Measurements from ENCODE around the gene ZNRD2. TPM values are rescaled to one million over a fixed set of nuclear protein-coding genes. Genes with fewer than 3 reads are reported as not detected.

Gene ZNRD2
- total and polyA plus RNA-seq, 2 of the 8 experiments (the other 6 are each of a cell fraction or from before 2014, with no cell fraction given) = 53.4 to 125 TPM

DNA sequence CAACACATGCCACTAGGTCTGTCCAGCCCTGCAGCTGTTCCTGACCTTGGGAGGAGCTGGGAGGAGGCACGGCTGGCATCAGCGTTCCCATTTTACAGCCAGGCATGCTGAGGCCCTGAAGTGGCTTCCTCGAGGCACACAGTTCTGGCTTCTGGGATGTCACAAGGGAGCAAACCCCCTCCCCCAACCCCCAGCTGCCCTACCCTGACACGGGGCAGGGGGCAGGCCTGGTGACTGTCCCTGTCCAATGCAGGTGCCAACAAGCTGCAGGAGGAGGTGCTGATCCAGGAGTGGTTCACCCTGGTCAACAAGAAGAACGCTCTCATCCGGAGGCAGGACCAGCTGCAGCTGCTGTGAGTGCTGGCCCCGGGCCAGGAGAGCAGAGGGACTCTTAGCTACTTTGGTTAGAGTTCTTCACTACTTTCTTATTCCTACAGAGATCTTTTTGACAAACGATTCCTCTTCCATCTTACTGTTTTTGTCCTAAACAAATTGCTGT is 20.0 kb downstream of the ZNRD2 start (continued):
- TF ChIP-seq, protein P1, sequence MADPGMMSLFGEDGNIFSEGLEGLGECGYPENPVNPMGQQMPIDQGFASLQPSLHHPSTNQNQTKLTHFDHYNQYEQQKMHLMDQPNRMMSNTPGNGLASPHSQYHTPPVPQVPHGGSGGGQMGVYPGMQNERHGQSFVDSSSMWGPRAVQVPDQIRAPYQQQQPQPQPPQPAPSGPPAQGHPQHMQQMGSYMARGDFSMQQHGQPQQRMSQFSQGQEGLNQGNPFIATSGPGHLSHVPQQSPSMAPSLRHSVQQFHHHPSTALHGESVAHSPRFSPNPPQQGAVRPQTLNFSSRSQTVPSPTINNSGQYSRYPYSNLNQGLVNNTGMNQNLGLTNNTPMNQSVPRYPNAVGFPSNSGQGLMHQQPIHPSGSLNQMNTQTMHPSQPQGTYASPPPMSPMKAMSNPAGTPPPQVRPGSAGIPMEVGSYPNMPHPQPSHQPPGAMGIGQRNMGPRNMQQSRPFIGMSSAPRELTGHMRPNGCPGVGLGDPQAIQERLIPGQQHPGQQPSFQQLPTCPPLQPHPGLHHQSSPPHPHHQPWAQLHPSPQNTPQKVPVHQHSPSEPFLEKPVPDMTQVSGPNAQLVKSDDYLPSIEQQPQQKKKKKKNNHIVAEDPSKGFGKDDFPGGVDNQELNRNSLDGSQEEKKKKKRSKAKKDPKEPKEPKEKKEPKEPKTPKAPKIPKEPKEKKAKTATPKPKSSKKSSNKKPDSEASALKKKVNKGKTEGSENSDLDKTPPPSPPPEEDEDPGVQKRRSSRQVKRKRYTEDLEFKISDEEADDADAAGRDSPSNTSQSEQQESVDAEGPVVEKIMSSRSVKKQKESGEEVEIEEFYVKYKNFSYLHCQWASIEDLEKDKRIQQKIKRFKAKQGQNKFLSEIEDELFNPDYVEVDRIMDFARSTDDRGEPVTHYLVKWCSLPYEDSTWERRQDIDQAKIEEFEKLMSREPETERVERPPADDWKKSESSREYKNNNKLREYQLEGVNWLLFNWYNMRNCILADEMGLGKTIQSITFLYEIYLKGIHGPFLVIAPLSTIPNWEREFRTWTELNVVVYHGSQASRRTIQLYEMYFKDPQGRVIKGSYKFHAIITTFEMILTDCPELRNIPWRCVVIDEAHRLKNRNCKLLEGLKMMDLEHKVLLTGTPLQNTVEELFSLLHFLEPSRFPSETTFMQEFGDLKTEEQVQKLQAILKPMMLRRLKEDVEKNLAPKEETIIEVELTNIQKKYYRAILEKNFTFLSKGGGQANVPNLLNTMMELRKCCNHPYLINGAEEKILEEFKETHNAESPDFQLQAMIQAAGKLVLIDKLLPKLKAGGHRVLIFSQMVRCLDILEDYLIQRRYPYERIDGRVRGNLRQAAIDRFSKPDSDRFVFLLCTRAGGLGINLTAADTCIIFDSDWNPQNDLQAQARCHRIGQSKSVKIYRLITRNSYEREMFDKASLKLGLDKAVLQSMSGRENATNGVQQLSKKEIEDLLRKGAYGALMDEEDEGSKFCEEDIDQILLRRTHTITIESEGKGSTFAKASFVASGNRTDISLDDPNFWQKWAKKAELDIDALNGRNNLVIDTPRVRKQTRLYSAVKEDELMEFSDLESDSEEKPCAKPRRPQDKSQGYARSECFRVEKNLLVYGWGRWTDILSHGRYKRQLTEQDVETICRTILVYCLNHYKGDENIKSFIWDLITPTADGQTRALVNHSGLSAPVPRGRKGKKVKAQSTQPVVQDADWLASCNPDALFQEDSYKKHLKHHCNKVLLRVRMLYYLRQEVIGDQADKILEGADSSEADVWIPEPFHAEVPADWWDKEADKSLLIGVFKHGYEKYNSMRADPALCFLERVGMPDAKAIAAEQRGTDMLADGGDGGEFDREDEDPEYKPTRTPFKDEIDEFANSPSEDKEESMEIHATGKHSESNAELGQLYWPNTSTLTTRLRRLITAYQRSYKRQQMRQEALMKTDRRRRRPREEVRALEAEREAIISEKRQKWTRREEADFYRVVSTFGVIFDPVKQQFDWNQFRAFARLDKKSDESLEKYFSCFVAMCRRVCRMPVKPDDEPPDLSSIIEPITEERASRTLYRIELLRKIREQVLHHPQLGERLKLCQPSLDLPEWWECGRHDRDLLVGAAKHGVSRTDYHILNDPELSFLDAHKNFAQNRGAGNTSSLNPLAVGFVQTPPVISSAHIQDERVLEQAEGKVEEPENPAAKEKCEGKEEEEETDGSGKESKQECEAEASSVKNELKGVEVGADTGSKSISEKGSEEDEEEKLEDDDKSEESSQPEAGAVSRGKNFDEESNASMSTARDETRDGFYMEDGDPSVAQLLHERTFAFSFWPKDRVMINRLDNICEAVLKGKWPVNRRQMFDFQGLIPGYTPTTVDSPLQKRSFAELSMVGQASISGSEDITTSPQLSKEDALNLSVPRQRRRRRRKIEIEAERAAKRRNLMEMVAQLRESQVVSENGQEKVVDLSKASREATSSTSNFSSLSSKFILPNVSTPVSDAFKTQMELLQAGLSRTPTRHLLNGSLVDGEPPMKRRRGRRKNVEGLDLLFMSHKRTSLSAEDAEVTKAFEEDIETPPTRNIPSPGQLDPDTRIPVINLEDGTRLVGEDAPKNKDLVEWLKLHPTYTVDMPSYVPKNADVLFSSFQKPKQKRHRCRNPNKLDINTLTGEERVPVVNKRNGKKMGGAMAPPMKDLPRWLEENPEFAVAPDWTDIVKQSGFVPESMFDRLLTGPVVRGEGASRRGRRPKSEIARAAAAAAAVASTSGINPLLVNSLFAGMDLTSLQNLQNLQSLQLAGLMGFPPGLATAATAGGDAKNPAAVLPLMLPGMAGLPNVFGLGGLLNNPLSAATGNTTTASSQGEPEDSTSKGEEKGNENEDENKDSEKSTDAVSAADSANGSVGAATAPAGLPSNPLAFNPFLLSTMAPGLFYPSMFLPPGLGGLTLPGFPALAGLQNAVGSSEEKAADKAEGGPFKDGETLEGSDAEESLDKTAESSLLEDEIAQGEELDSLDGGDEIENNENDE (IDR thresholded peaks at IDR 0.05; ENCODE audit: insufficient replicate concordance, low read length) = no peak
- TF ChIP-seq, protein P2, sequence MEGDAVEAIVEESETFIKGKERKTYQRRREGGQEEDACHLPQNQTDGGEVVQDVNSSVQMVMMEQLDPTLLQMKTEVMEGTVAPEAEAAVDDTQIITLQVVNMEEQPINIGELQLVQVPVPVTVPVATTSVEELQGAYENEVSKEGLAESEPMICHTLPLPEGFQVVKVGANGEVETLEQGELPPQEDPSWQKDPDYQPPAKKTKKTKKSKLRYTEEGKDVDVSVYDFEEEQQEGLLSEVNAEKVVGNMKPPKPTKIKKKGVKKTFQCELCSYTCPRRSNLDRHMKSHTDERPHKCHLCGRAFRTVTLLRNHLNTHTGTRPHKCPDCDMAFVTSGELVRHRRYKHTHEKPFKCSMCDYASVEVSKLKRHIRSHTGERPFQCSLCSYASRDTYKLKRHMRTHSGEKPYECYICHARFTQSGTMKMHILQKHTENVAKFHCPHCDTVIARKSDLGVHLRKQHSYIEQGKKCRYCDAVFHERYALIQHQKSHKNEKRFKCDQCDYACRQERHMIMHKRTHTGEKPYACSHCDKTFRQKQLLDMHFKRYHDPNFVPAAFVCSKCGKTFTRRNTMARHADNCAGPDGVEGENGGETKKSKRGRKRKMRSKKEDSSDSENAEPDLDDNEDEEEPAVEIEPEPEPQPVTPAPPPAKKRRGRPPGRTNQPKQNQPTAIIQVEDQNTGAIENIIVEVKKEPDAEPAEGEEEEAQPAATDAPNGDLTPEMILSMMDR (IDR thresholded peaks at IDR 0.05; ENCODE audit: control extremely low read depth in 1 of 3, insufficient read depth in 1 of 3, low read depth in 1 of 3, low read length in 3 of 3) = no peak
- TF ChIP-seq HDAC2 (IDR thresholded peaks at IDR 0.05; ENCODE audit: borderline replicate concordance in 1 of 2, low read depth in 2 of 2, low read length in 2 of 2) (no peak), CREB1 (IDR thresholded peaks at IDR 0.05) (no peak), CBX8 (IDR thresholded peaks at IDR 0.05; ENCODE audit: borderline replicate concordance, low read depth, low read length) (no peak), NANOG (IDR thresholded peaks at IDR 0.05; ENCODE audit: insufficient read depth, low read depth, low read length, poor library complexity, severe bottlenecking) (no peak), RXRA (IDR thresholded peaks at IDR 0.05; ENCODE audit: insufficient read depth, low read depth, low read length) (no peak), BACH1 (IDR thresholded peaks at IDR 0.05; ENCODE audit: low read length) (no peak)
